ENCODE results near the gene SPATA19.

Gene SPATA19

GRCh38 chr11:133794205-133794604 lies 51.1 kb downstream of the SPATA19 start:
- no peak overlapping the region for H3K4me3 ChIP-seq (ENCODE audit: low read length)
- TF ChIP-seq ZNF274 (IDR thresholded peaks at IDR 0.05; ENCODE audit: low read depth, low read length) = no peak

- no peak for TF ChIP-seq ZNF274 (IDR thresholded peaks at IDR 0.05; ENCODE audit: low read depth, low read length)
- no peak overlapping the region for H3K4me3 ChIP-seq (ENCODE audit: low read length)
These were observed 51.9 kb downstream of the SPATA19 start for GRCh38 chr11:133793271-133794035.

- no peak for TF ChIP-seq ZNF274 (IDR thresholded peaks at IDR 0.05; ENCODE audit: low read depth, low read length)
- H3K4me3 ChIP-seq (ENCODE audit: low read length) = no peak overlapping the region
These were observed 54.3 kb downstream of the SPATA19 start for GRCh38 chr11:133790995-133791394.

Measured in GM08714 (cell line).